NOMO-1 treated with dmso at 0.1 percent for 144 hours (cell line): Measurements from ENCODE around the gene MYO1D.

ENCODE experiments used
- DNase-seq: peaks from one replicate; lab custom pipeline; 2025; ENCODE audit not compliant: unreplicated experiment; lab: John Stamatoyannopoulos, UW

The MYO1D gene

GRCh38 chr17:32784113-32784512, 92.8 kb downstream of the MYO1D start:
- no peak for DNase-seq

- DNase-seq = peak; percentile 5
These were observed 93.3 kb downstream of the MYO1D start for GRCh38 chr17:32783602-32784001.

DNA sequence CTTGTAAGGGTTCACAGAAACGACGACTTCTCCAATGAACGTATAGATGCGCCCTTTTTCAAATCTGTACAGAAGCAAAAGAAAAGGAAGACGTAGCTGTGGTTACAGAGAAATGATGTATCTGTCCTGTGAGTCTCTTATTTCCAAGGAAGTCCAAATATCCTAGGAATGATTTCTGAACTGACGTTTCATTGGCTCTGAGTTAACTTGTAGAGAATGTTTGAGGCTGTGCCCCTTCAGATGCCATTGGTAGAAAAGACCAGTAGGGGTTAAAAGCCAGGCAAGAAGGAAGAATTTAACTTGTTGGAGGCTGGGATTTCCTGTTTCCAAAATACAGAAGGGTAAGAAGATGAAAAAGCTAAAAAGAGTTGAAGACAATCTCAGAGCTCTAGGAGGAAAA, 96.2 kb downstream of the MYO1D start:
- DNase-seq = no peak

GRCh38 chr17:32777922-32778321, 99.0 kb downstream of the MYO1D start:
- no peak for DNase-seq

- DNase-seq = no peak
These were observed 99.5 kb downstream of the MYO1D start for GRCh38 chr17:32777436-32777835.

DNA sequence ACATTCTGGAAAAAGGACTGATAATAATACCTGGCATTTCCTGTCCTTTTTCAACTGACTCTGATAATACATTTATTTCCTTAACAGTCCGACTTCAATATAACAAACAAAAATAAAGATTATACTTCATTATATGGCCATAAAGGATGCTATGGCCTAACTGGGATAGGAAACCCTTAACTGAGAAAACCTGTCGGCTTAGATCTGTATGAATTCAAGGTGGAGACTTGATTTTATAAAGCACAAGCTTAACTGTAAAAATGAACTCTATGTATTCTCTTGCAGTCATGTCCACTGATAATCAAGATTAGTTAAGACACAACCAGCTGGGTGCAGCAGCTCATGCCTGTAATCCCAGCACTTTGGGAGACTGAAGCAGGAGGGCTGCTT, 102.2 kb downstream of the MYO1D start:
- DNase-seq = no peak

GRCh38 chr17:32773856-32774694, 102.8 kb downstream of the MYO1D start:
- no peak for DNase-seq

- no peak for DNase-seq
These were observed 104.4 kb downstream of the MYO1D start for GRCh38 chr17:32772453-32773025.

- no peak for DNase-seq
These were observed 105.5 kb downstream of the MYO1D start for GRCh38 chr17:32771396-32771795.

GRCh38 chr17:32769846-32770245, 107.1 kb downstream of the MYO1D start:
- no peak for DNase-seq

GRCh38 chr17:32763855-32764439, 113.0 kb downstream of the MYO1D start:
- peak; percentile 34 for DNase-seq

DNA sequence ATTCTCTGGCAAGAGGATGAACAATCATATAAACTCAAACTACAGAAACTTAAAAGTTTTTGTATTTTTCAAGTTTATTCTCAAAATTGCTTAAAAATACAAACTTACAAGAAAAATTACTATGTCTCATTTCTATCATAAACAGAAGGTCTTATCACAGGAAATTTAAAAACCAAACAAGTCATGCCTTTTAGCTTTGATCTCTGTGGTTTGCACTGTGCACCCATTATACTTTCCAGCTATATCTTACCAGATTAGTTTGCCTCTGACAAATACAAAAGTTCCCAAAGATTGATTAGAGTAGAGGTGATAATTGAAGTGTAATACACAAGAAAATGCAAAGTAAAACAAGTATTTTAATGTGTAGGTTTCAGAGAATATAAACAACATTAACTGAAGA, 117.4 kb downstream of the MYO1D start:
- DNase-seq = no peak

DNA sequence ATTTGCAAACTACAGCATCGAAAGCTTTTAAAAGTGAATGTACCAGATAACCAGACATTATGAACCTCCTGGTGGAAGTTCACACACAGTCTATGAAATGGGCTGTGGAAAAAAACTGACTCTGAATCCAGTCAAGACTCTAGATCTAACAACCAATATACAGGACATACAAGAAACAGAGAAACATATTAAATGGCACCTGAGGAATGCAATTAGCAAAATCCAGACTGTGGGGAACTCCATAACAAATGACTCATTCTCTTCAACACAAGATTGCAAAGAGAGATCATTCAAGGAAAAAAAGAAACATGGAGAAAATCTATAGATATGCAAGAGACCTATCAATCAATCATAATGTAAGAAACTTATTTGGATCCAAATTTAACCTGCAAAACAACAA, 119.0 kb downstream of the MYO1D start:
- no peak for DNase-seq

DNA sequence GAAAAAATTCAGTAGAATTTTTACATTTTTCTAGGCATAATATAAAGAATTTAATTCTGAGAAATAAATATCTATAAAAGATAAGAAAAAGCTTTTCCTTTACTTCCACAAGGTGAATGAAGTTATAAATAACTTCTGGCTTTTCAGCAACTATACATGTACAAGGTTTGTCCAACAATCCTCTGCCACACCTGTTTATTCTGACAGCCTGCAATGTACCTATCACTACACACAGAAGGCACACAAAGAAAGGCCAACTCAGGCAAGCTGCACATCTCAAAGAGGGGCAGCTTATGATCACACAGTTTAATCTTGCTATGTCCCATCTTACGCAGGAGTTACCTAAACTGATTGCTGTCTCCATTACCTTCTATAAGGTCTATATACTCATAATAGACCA, 120.2 kb downstream of the MYO1D start:
- DNase-seq = no peak

GRCh38 chr17:32755045-32755805, 121.7 kb downstream of the MYO1D start:
- DNase-seq = peak; percentile 42

GRCh38 chr17:32752934-32753333, 124.0 kb downstream of the MYO1D start:
- DNase-seq = no peak

DNA sequence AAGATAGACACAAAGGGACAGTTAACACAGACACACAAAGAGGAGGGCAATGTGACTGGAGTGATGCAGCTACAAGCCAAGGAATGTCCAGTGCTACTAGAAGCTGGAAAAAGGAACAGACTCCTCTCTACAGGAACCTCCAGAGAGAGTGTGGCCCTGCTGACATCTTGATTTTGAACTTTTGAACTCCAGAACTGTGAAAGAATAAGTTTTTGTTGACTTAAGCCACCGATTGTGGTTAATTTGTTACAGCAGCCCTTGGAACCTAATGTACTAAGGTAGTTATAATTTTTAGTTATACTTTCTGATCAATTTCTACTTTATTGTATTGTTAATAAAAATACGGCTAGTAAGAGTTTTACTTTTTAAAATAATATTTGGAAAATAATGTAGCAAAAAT, 129.1 kb downstream of the MYO1D start:
- no peak for DNase-seq

- DNase-seq = peak; percentile 30
These were observed 130.2 kb downstream of the MYO1D start for GRCh38 chr17:32746698-32747097.

DNA sequence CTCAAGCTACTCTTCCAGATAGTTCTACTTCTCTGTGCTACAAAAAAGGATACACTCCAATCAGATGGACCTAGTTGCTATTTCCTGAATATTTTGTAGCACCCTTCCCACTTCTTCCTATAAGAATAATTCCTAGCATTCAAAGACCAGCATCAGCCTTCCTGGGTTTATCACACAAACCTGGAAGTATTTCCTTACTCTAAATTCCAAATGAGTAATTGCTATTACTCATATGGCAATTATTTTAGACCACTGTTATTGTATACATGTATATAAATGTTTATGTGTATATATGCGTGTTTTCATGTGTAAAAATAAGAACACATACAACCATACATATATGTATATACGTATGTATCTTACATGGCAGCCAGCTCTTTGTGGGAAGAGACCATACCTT, 130.6 kb downstream of the MYO1D start:
- DNase-seq = no peak

DNA sequence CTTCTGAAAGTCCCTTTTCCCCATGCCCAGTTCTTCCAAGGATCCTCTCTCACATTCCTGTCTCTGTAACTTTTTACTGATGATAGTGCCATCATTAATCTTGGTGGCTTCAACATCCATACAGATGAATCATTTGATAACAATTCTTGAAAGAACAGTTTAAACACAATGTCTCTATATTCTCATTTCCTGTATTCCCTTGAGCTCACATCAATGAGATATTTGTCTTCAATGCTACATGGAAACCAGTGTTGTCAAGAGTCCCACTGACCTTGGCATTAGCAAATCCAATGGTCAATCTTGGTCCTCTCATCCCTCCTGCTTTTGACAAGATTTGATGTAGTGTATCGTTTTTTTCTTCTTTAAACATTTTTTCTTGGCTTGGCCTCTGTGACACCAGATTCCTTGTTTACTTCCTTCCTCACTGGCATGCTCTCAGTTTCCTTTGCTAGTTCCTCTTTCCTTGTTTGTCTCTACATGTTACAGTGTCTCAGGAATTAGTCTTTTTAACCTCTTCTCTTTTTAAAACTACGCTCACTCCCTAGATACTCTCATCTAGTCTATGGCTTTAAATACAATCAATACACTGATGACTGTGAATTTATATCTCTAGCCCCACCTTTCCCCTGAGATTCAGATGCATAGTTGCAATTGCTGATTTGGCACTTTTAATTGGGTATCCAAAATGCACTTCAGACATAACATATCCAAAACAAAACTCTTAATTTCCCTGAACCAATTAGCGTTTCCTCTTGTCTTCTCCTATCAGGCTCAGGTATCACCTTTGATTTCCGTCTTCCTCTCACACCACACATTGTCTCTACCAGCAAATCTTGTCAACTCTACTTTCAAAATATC, 134.0 kb downstream of the MYO1D start:
- peak; percentile 2 for DNase-seq

- no peak for DNase-seq
These were observed 135.5 kb downstream of the MYO1D start for GRCh38 chr17:32741381-32741780.
